Measurements from ENCODE around the gene MYOF. TPM values are rescaled to one million over a fixed set of nuclear protein-coding genes. Genes with fewer than 3 reads are reported as not detected.

The MYOF gene
- total RNA-seq, 1 donor from 2014 or later, result 208 TPM

DNA sequence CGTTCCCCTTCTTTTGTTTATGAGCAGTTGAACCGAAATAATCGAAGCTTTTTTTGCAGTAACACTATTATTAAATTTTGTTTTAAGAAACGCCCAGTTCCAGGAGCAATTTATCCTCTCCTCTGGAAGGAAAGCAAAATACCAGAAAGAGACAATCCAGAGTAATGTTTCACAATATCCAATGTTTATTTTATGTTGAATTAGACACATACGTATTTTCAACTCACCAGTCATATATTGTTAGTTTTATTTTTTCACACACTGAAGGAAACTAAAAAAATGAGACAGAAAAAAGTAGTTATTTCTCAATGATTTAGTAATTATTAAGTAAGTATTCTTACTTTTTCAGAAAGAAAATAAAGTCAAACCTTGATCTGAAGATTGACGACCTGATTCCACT is 85.1 kb downstream of the MYOF start:
- DNase-seq (ENCODE audit: low read depth), result no peak

DNA sequence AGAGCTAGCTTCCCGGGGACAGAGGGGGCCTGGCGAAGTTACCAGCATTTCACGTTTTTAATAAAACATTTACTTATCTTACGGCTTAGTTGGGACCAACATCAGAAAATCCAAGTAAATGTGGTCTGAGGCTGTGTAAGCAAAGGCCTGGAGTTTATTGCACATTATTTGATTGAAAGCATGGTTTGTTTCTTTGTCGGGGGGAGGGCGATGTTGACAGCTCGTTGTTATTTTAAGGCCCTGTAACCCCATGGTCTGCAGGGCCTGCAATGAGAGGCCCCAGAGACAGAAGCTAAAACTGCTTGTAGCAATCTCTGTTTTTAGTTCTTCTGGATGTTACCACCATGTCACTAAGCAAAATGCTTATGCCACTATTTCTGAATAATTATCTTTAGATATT is 88.9 kb downstream of the MYOF start:
- TF ChIP-seq, protein P1, sequence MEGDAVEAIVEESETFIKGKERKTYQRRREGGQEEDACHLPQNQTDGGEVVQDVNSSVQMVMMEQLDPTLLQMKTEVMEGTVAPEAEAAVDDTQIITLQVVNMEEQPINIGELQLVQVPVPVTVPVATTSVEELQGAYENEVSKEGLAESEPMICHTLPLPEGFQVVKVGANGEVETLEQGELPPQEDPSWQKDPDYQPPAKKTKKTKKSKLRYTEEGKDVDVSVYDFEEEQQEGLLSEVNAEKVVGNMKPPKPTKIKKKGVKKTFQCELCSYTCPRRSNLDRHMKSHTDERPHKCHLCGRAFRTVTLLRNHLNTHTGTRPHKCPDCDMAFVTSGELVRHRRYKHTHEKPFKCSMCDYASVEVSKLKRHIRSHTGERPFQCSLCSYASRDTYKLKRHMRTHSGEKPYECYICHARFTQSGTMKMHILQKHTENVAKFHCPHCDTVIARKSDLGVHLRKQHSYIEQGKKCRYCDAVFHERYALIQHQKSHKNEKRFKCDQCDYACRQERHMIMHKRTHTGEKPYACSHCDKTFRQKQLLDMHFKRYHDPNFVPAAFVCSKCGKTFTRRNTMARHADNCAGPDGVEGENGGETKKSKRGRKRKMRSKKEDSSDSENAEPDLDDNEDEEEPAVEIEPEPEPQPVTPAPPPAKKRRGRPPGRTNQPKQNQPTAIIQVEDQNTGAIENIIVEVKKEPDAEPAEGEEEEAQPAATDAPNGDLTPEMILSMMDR (conservative IDR thresholded peaks at IDR 0.05; ENCODE audit: low read depth, low read length), result no peak
- no peak for DNase-seq (ENCODE audit: low read depth)

More for the DNA sequence above, 85.1 kb downstream of the MYOF start:
- H3K4me3 ChIP-seq (ENCODE audit: low read depth, low read length), result no peak overlapping the region
- TF ChIP-seq, protein P1 (conservative IDR thresholded peaks at IDR 0.05; ENCODE audit: low read depth, low read length), result no peak

DNA sequence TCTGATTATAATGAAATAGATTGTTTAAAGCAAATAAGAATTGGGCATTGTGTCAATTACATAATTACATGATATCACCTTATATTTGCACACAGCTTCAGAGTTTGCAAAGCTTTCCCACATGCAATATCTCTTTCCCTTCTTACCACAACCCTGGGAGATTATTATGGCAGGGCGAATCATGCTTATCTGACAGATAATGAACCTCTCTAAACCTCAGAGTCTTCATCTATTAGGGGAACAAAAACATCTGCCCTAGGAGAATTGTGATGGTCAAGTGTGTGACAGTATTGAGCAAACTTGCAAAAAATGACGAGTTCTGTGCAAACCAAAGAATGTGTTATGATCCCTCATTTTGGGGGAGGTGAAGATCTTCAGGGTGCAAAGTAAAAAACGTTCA is 90.0 kb downstream of the MYOF start:
- no peak overlapping the region for H3K4me3 ChIP-seq (ENCODE audit: low read depth, low read length)
- TF ChIP-seq, protein P1 (conservative IDR thresholded peaks at IDR 0.05; ENCODE audit: low read depth, low read length), result no peak
- no peak for DNase-seq (ENCODE audit: low read depth)

More for the DNA sequence above, 88.9 kb downstream of the MYOF start:
- no peak overlapping the region for H3K4me3 ChIP-seq (ENCODE audit: low read depth, low read length)

DNA sequence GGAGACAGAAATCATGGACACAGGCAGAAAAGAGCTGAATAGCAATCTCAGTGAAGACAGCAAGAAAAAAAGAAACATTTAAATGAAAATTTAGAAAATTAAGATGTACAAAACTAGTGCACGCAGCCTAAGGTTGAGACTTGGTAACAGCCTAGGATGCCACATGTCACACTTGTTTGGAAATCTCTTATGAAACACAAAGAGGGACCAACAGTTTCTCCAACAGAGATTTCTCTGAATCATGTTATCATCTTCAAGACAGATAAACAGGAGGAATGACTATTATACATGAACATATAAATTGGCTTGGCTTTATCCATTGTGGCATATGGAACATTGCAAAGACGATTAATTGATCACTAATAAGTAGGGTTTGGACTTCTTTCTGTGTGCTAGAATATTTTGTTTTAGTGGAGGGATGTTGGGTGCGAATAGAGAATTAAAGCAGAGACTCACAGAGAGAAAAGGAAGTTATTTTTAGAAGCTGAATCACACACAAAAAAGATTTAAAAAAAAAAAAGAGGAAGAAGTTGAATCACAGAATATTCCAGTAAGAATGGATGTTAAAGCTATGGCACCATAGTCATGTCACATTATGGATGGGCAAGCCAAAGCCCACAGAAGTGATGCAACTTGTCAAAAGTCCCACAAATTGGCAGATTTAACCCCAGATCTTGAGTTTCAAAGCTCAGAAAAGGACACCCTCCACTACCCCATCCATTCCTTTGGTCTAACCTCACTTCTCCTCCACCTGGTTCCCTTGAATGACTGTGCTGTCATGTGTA is 91.6 kb downstream of the MYOF start:
- DNase-seq (ENCODE audit: low read depth), result no peak
- TF ChIP-seq, protein P1 (conservative IDR thresholded peaks at IDR 0.05; ENCODE audit: low read depth, low read length), result no peak
- H3K4me3 ChIP-seq (ENCODE audit: low read depth, low read length), result no peak overlapping the region

DNA sequence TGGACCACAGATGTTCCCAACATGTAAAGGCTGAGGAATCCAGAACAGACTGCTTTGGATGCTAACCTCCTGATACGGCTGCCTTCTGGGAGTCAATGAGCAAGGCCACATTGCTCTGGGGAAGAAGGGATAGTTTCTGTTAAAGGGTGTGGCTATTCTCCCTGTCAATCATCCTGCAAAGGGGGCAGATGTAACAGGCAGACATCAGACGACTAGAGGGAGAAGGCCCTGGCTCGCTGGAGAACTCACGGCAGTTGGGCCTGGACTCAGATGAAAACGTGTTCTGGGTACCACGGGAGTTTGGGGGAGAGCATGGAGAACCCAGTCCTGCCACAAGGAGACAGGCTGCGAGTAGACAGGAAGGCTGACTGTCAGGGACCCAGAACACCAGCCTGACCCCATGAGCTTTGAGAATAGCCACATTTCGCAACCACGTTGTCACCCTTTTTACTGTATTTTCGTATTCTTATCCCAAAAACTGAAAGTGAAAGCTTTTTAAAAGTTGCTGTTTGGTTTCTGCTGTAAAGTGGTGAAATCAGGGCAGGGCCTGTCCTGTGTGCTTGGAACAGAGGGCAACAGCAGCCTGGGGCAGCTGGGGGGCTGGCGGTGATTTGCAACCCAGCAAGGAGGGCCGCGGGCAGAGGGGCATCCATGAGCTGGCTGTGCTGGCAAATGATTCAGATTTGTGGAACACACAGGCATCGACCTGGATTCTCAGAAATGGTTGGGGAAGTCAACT is 95.3 kb downstream of the MYOF start:
- TF ChIP-seq, protein P1 (conservative IDR thresholded peaks at IDR 0.05; ENCODE audit: low read depth, low read length), result no peak
- H3K4me3 ChIP-seq (ENCODE audit: low read depth, low read length), result no peak overlapping the region
- DNase-seq (ENCODE audit: low read depth), result no peak

DNA sequence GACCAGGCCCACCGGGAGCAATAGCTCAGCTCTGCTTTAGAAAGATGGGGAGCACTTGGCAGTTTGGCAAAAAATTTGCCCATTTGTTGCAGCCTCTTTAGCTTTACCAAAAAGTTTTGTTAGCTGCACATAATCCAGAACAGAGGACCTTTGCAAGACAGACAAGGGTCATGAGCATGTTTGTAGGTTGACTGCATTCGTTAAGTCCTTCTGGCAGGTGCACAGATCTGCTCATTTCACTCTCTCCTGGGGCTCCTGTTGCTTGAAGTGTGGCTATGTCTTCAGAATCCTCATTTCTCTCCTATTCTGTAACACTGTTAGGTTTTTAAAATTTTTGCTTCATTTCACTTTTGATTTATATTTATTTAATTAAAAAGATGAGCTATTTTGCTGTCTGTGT is 96.8 kb downstream of the MYOF start:
- TF ChIP-seq, protein P1 (conservative IDR thresholded peaks at IDR 0.05; ENCODE audit: low read depth, low read length), result no peak
- DNase-seq (ENCODE audit: low read depth), result no peak
- H3K4me3 ChIP-seq (ENCODE audit: low read depth, low read length), result no peak overlapping the region

All from epithelial cell of proximal tubule (primary cell).